BE2C (cell line): ENCODE results near the gene SMTNL2.
"Not testable (repeated sequence)": the region's sequence is repeated elsewhere in the genome, so short reads cannot be mapped to it uniquely, and the experiment has no call there.

Source experiments
- DNase-seq: peaks from one replicate; pipeline ENCODE4 v3.0.0-alpha.2; 2020
- H3K27me3 ChIP-seq: fragments of 250-450 bp; sonication (Bioruptor Pico); 2 replicates; pipeline ENCODE4 v1.5.1; 2020; ENCODE audit warnings: mild to moderate bottlenecking
- H3K36me3 ChIP-seq: fragments of 250-450 bp; sonication (Bioruptor Pico); 2 replicates; pipeline ENCODE4 v1.5.1; 2020; ENCODE audit warnings: mild to moderate bottlenecking
- H3K4me1 ChIP-seq: fragments of 250-450 bp; sonication (Bioruptor Pico); 2 replicates; pipeline ENCODE4 v1.5.1; 2020
- H3K4me3 ChIP-seq: 2 replicates; pipeline ENCODE4 v1.5.1; 2011; ENCODE audit warnings: low read depth, low read length
- H3K9me3 ChIP-seq: fragments of 250-450 bp; sonication (Bioruptor Pico); 2 replicates; pipeline ENCODE4 v1.5.1; 2020
- TF ChIP-seq, protein P1 (sequence below): IDR thresholded peaks from 2 replicates; pipeline ENCODE4 v1.5.1; 2012; ENCODE audit warnings: mild to moderate bottlenecking, low read depth, low read length

The SMTNL2 gene

DNA sequence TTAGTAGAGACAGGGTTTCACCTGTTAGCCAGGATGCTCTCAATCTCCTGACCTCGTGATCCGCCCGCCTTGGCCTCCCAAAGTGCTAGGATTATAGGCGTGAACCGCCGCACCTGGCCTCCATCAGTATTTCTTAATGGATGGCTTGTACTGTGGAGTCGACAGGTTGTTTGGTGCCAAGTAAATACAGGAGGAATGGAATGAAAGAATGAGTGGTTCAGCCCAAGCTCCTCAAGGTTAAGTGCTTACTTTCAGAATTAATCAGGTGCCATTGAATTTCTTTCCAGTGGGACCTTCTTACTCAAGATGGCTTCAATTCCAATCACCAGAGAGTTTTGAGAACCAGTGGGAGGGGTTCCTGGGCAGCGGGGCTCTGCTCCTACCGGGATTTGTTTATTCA is 32.1 kb downstream of the SMTNL2 start:
- H3K9me3 ChIP-seq, result no peaks in the 10 kb centered on the region
- no peaks in the 10 kb centered on the region for H3K36me3 ChIP-seq
- DNase-seq, result no peak
- no peaks in the 10 kb centered on the region for H3K27me3 ChIP-seq
- no peak overlapping the region for H3K4me3 ChIP-seq
- H3K4me1 ChIP-seq, result no peaks in the 10 kb centered on the region
- TF ChIP-seq, protein P1, sequence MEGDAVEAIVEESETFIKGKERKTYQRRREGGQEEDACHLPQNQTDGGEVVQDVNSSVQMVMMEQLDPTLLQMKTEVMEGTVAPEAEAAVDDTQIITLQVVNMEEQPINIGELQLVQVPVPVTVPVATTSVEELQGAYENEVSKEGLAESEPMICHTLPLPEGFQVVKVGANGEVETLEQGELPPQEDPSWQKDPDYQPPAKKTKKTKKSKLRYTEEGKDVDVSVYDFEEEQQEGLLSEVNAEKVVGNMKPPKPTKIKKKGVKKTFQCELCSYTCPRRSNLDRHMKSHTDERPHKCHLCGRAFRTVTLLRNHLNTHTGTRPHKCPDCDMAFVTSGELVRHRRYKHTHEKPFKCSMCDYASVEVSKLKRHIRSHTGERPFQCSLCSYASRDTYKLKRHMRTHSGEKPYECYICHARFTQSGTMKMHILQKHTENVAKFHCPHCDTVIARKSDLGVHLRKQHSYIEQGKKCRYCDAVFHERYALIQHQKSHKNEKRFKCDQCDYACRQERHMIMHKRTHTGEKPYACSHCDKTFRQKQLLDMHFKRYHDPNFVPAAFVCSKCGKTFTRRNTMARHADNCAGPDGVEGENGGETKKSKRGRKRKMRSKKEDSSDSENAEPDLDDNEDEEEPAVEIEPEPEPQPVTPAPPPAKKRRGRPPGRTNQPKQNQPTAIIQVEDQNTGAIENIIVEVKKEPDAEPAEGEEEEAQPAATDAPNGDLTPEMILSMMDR, result no peak

GRCh38 chr17:4617090-4617489 is 32.8 kb downstream of the SMTNL2 start:
- Histone ChIP-seq H3K4me3 (no peak overlapping the region), H3K4me1 (no peaks in the 10 kb centered on the region), H3K27me3 (no peaks in the 10 kb centered on the region), H3K36me3 (no peaks in the 10 kb centered on the region), H3K9me3 (no peaks in the 10 kb centered on the region)
- DNase-seq, result no peak
- TF ChIP-seq, protein P1, result no peak

GRCh38 chr17:4617590-4618351 is 33.4 kb downstream of the SMTNL2 start:
- Histone ChIP-seq H3K4me1 (no peaks in the 10 kb centered on the region), H3K27me3 (no peaks in the 10 kb centered on the region), H3K4me3 (no peak overlapping the region), H3K36me3 (no peaks in the 10 kb centered on the region), H3K9me3 (no peaks in the 10 kb centered on the region)
- TF ChIP-seq, protein P1, result no peak
- DNase-seq, result no peak

- no peak overlapping the region for H3K4me3 ChIP-seq
- DNase-seq, result no peak
- H3K4me1 ChIP-seq, result no peaks in the 10 kb centered on the region
- no peaks in the 10 kb centered on the region for H3K36me3 ChIP-seq
- TF ChIP-seq, protein P1, result no peak
- no peaks in the 10 kb centered on the region for H3K27me3 ChIP-seq
- no peaks in the 10 kb centered on the region for H3K9me3 ChIP-seq
Measured at GRCh38 chr17:4620531-4621101, 36.3 kb downstream of the SMTNL2 start.

GRCh38 chr17:4622375-4622774 is 38.0 kb downstream of the SMTNL2 start:
- Histone ChIP-seq H3K9me3 (no peaks in the 10 kb centered on the region), H3K4me1 (no peaks in the 10 kb centered on the region), H3K27me3 (no peaks in the 10 kb centered on the region), H3K4me3 (no peak overlapping the region), H3K36me3 (no peaks in the 10 kb centered on the region)
- no peak for DNase-seq
- TF ChIP-seq, protein P1, result no peak

DNA sequence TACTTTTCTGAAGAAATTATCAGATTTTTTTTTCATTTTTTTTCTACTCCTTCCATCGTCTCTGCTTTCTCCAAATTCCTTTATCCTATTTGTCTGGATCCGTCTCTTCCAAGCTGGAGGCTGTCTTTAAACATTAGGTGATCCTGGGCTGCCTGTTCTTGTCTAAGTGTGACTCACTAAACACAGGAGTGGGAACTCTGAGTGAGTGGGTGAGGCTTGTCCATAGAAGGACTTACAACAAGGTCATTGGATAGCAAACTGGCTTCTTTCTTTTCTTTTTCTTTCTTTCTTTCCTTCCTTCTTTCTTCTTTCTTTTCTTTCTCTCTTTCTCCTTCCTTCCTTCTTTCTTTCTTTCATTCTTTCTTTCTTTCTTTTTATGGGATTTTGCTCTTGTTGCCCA is 38.9 kb downstream of the SMTNL2 start:
- TF ChIP-seq, protein P1, result no peak
- no peaks in the 10 kb centered on the region for H3K4me1 ChIP-seq
- no peak for DNase-seq
- no peaks in the 10 kb centered on the region for H3K36me3 ChIP-seq
- H3K9me3 ChIP-seq, result no peaks in the 10 kb centered on the region
- no peak overlapping the region for H3K4me3 ChIP-seq
- H3K27me3 ChIP-seq, result no peaks in the 10 kb centered on the region

- DNase-seq, H3K4me3 ChIP-seq, H3K4me1 ChIP-seq, H3K36me3 ChIP-seq, H3K9me3 ChIP-seq, H3K27me3 ChIP-seq: not testable (repeated sequence)
Measured at GRCh38 chr17:4624451-4624911, 40.2 kb downstream of the SMTNL2 start.
